ENCODE data around the gene SDC3.

The SDC3 gene

GRCh38 chr1:30888391-30888790 is 20.2 kb downstream of the SDC3 start:
- DNase-seq (ENCODE audit: low spot score) = no peak

GRCh38 chr1:30887485-30888315 is 20.9 kb downstream of the SDC3 start:
- no peak for DNase-seq (ENCODE audit: low spot score)

GRCh38 chr1:30886710-30887428 is 21.7 kb downstream of the SDC3 start:
- no peak for DNase-seq (ENCODE audit: low spot score)

GRCh38 chr1:30885570-30886522 is 22.7 kb downstream of the SDC3 start:
- no peak for DNase-seq (ENCODE audit: low spot score)

GRCh38 chr1:30884723-30885122 is 23.8 kb downstream of the SDC3 start:
- no peak for DNase-seq (ENCODE audit: low spot score)

GRCh38 chr1:30883389-30884172 is 25.0 kb downstream of the SDC3 start:
- no peak for DNase-seq (ENCODE audit: low spot score)

GRCh38 chr1:30882678-30883388 is 25.7 kb downstream of the SDC3 start:
- DNase-seq (ENCODE audit: low spot score) = no peak

GRCh38 chr1:30881319-30882181 is 27.0 kb downstream of the SDC3 start:
- DNase-seq (ENCODE audit: low spot score) = no peak

- DNase-seq (ENCODE audit: low spot score) = no peak
Observed at GRCh38 chr1:30880678-30881318, 27.8 kb downstream of the SDC3 start.

- DNase-seq (ENCODE audit: low spot score) = no peak
Observed at GRCh38 chr1:30879940-30880677, 28.4 kb downstream of the SDC3 start.

GRCh38 chr1:30879126-30879786 is 29.3 kb downstream of the SDC3 start:
- no peak for DNase-seq (ENCODE audit: low spot score)

- DNase-seq (ENCODE audit: low spot score) = no peak
Observed at GRCh38 chr1:30878559-30878958, 30.0 kb downstream of the SDC3 start.

- no peak for DNase-seq (ENCODE audit: low spot score)
Observed at GRCh38 chr1:30878016-30878415, 30.5 kb downstream of the SDC3 start.

- DNase-seq (ENCODE audit: low spot score) = no peak
Observed at GRCh38 chr1:30877205-30877912, 31.2 kb downstream of the SDC3 start.

GRCh38 chr1:30876451-30877204 is 31.9 kb downstream of the SDC3 start:
- no peak for DNase-seq (ENCODE audit: low spot score)

- DNase-seq (ENCODE audit: low spot score) = no peak
Observed at GRCh38 chr1:30875916-30876315, 32.6 kb downstream of the SDC3 start.

- DNase-seq (ENCODE audit: low spot score) = no peak
Observed at GRCh38 chr1:30875197-30875596, 33.4 kb downstream of the SDC3 start.
